Chondrocyte (in vitro differentiated cells): ENCODE data around the gene FFAR4. TPM values are rescaled to one million over a fixed set of nuclear protein-coding genes. Genes with fewer than 3 reads are reported as not detected.

Source experiments
- DNase-seq: peaks from one replicate; pipeline ENCODE4 v3.0.0; 2021; ENCODE audit warnings: mixed read lengths, low spot score
- H3K27ac Mint-ChIP-seq: one replicate; pipeline ENCODE4 v1.8.0; 2021; ENCODE audit warnings: mild to moderate bottlenecking, moderate library complexity, mixed read lengths; ENCODE audit not compliant: unreplicated experiment
- H3K27me3 Mint-ChIP-seq: 2 replicates; pipeline ENCODE4 v1.8.0; 2021; ENCODE audit warnings: low read depth, mixed read lengths
- H3K36me3 Mint-ChIP-seq: 2 replicates; pipeline ENCODE4 v1.8.0; 2021; ENCODE audit warnings: low read depth, mixed read lengths
- H3K4me1 Mint-ChIP-seq: 2 replicates; pipeline ENCODE4 v1.8.0; 2021; ENCODE audit warnings: low read depth, mild to moderate bottlenecking, mixed read lengths
- H3K4me3 Mint-ChIP-seq: one replicate; pipeline ENCODE4 v1.8.0; 2021; ENCODE audit warnings: mild to moderate bottlenecking, moderate library complexity, mixed read lengths; ENCODE audit not compliant: unreplicated experiment
- H3K9me3 Mint-ChIP-seq: 2 replicates; pipeline ENCODE4 v1.8.0; 2021; ENCODE audit warnings: low read depth, mixed read lengths
- total RNA-seq: library from RNA; stranded (reverse); gene quantifications from 3 replicates; pipeline ENCODE4 v1.2.1, GENCODE V29; 2021
- TF ChIP-seq, protein P1 (sequence below): fragments of 200-600 bp; sonication (generic); IDR thresholded peaks from 2 replicates; pipeline ENCODE4 v1.5.0; 2021; ENCODE audit warnings: antibody characterized with exemption, mild to moderate bottlenecking, moderate library complexity

Gene FFAR4
- total RNA-seq, 1 donor from 2014 or later: not detected

DNA sequence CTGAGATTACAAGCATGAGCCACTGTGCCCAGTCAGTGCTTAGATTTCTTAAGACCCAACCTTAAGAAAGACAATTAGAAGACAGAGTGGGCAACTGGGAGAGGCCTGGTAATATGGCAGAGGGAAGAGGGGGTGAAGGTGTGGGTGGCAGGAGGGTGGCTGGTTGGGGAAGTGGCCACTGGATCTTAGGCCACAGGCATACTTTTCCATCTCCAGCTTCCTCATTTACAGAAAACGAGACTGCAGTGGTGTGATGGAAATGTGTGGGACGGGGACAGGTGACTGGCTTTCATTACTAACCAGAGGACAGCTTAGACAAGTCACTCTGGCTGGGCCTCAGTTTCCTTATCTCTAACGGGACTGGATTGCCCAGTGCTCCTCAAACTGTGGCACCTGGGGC is 1.0 kb upstream of the FFAR4 start:
- peaks cover 45% of the 10 kb centered on the region for H3K27me3 Mint-ChIP-seq
- DNase-seq: no peak
- peaks cover 16% of the 10 kb centered on the region for H3K4me1 Mint-ChIP-seq
- no peak overlapping the region for H3K27ac Mint-ChIP-seq
- TF ChIP-seq, protein P1, sequence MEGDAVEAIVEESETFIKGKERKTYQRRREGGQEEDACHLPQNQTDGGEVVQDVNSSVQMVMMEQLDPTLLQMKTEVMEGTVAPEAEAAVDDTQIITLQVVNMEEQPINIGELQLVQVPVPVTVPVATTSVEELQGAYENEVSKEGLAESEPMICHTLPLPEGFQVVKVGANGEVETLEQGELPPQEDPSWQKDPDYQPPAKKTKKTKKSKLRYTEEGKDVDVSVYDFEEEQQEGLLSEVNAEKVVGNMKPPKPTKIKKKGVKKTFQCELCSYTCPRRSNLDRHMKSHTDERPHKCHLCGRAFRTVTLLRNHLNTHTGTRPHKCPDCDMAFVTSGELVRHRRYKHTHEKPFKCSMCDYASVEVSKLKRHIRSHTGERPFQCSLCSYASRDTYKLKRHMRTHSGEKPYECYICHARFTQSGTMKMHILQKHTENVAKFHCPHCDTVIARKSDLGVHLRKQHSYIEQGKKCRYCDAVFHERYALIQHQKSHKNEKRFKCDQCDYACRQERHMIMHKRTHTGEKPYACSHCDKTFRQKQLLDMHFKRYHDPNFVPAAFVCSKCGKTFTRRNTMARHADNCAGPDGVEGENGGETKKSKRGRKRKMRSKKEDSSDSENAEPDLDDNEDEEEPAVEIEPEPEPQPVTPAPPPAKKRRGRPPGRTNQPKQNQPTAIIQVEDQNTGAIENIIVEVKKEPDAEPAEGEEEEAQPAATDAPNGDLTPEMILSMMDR: no peak
- H3K36me3 Mint-ChIP-seq: peaks cover 6% of the 10 kb centered on the region
- H3K9me3 Mint-ChIP-seq: no peaks in the 10 kb centered on the region
- H3K4me3 Mint-ChIP-seq: no peak overlapping the region

DNA sequence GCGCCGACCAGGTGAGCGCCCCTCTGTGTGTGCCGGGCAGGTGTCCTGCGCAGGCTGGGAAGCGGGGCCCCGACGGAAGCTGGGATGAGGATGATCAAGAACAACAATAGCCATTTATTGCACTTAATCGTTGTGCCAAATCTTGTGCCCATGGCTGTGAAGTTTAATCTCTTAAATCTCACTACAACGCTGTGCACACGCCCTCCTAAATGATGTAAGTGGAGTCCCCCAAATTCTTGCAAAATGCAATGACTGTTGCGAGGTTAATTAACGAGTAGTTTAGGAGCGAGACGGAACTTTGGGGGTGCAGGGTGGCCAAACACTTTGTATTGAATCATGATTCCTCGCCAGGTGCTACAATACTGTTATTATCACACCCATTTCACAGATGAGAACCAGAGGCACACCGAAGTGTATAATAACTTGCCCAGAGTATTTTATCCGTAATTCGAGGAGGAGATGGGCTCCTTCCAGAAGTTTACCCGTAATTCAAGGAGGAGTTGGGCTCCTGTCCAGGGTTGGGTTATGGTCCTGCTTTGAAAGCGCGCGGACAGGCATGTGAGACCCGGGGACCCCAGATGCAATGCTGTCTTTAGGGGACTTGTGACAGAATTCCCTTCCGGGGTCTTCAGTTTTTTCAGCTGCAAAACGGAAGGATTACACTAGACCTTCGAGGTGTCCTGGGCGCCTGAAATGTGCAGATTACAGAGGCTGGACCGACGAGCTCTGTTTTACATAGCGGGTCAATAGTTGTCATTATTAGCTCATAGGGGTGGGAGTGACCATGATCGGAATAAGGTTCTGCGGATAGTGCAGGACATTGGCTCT is 1.0 kb downstream of the FFAR4 start:
- Mint-ChIP-seq H3K27ac (no peak overlapping the region), H3K4me1 (peaks cover 16% of the 10 kb centered on the region), H3K4me3 (peak overlapping the region; percentile 79), H3K27me3 (peaks cover 61% of the 10 kb centered on the region), H3K9me3 (no peaks in the 10 kb centered on the region), H3K36me3 (peaks cover 6% of the 10 kb centered on the region)
- TF ChIP-seq, protein P1: no peak
- DNase-seq: no peak

DNA sequence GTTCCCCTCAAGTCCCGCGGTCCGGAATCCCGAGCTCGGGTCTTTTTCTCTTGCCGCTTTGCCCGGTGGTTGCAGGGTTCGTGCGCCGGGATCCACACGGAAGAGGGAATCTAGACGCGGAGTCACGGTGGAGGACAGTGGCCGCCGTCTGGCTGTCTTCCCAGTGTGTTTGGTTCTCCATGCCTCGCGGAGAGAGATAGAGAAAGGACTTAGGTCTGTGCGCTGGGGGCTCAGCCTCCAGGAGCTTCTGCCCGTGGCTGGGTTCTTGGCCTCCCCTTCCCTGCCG is 1.6 kb downstream of the FFAR4 start:
- Mint-ChIP-seq H3K27me3 (peaks cover 63% of the 10 kb centered on the region), H3K4me1 (peaks cover 16% of the 10 kb centered on the region), H3K27ac (no peak overlapping the region), H3K9me3 (no peaks in the 10 kb centered on the region), H3K4me3 (peak overlapping the region; percentile 22), H3K36me3 (peaks cover 6% of the 10 kb centered on the region)
- DNase-seq: no peak
- TF ChIP-seq, protein P1: no peak

- no peaks in the 10 kb centered on the region for H3K9me3 Mint-ChIP-seq
- TF ChIP-seq, protein P1: no peak
- H3K27ac Mint-ChIP-seq: no peak overlapping the region
- peaks cover 59% of the 10 kb centered on the region for H3K27me3 Mint-ChIP-seq
- DNase-seq: no peak
- H3K4me3 Mint-ChIP-seq: no peak overlapping the region
- peaks cover 5% of the 10 kb centered on the region for H3K36me3 Mint-ChIP-seq
- peaks cover 16% of the 10 kb centered on the region for H3K4me1 Mint-ChIP-seq
Measured at GRCh38 chr10:93570383-93570782, 3.9 kb downstream of the FFAR4 start.

DNA sequence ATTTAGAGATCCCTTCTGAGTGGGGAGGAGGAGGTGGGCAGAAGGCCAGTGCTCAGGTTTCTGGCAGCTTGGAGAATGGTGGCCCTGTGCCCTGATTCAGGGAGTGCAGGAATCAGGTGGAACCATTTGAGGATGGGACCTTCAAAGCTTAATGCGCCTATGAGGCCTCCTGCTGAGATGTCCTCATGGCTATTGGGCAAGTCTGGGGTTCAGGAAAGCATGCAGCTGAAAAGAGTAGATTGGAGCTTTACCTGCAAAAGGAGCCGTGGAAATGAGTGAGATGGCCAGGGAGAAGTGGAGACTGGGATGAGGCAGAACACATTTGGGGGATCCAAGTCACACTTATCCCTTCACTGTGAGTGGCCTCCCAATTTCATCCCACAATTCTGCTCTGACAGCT is 6.1 kb downstream of the FFAR4 start:
- no peak overlapping the region for H3K4me3 Mint-ChIP-seq
- peaks cover 6% of the 10 kb centered on the region for H3K4me1 Mint-ChIP-seq
- no peak for DNase-seq
- H3K9me3 Mint-ChIP-seq: no peaks in the 10 kb centered on the region
- H3K36me3 Mint-ChIP-seq: peaks cover 5% of the 10 kb centered on the region
- peaks cover 44% of the 10 kb centered on the region for H3K27me3 Mint-ChIP-seq
- TF ChIP-seq, protein P1: no peak
- no peak overlapping the region for H3K27ac Mint-ChIP-seq
